Raji (cell line): ENCODE measurements around the gene IL11RA.

ENCODE experiments used
- POLR2A ChIP-seq: IDR thresholded peaks from 2 replicates; pipeline ENCODE4 v1.6.1; 2011; ENCODE audit warnings: low read depth, low read length, control low read depth; ENCODE audit not compliant: insufficient read depth

IL11RA gene

GRCh38 chr9:34637356-34638137 is 14.4 kb upstream of the IL11RA start, which contains the start of gene SIGMAR1:
SIGMAR1 (minus strand) TSS chr9:34637787; CDS start chr9:34637697, 90 bp downstream.
- TF ChIP-seq POLR2A, result peak; percentile 91

DNA sequence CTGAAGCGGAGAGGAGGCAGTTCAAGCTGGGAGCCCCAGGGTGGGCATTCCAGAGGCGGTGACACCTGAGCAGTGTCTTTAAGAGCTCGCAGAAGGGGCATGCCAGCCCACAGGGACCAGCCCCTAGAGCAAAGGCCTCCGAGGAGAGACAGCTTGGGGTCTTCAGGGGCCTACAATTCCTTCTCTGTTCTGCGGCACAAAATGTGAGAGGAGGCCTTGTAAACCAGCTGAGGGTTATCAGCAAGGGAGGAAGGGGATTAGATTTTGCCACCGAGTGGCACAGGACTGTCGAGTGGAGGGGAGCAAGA is 13.9 kb upstream of the IL11RA start:
- TF ChIP-seq POLR2A, result no peak

- no peak for TF ChIP-seq POLR2A
Observed at GRCh38 chr9:34642679-34643078, 9.3 kb upstream of the IL11RA start.

GRCh38 chr9:34644766-34645314 is 7.1 kb upstream of the IL11RA start:
- TF ChIP-seq POLR2A, result no peak

DNA sequence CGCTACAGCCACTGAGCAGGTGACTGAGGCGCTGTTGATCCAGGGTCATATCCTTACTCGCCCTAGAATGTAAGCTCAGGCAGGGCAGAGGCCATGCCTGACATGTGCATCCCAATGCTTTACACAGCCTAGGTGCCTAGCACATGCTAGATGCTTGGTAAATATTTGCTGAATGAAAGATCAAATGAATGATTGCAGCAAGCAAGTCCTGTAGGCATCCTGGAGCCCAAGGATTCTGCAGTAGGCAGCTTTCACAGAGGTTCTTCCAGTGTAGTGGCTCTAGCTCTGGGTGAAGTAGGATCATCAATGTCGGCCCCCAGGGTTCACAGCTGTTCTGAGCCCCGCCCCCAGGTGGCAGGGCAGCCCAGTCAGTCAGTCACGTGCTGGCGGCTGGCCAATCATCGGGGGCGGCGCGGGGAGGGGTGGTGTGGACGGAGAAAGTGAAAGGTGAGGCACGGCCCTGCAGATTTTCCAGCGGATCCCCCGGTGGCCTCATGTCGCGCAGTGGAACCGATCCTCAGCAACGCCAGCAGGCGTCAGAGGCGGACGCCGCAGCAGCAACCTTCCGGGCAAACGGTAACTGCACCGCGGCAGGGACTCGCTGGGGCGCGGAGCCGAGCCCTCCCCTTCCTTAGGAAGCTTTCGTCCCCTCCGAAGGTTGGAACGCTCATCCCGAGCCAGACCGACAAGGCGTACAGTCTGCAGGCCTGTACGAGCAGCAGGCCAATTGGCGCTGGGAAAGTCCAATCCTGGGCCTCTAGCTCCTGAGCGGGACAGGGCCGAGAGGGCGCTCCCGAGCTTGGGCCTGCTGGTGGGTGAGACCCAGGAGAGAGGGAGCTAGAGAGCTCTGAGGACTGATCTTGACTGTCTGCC is 5.5 kb upstream of the IL11RA start, which contains the start of gene GALT:
TSS of gene GALT (plus strand) at position 465 of the 873 bp plus-strand sequence. CDS start at position 495, 30 bp downstream.
- TF ChIP-seq POLR2A, result peak; percentile 95

DNA sequence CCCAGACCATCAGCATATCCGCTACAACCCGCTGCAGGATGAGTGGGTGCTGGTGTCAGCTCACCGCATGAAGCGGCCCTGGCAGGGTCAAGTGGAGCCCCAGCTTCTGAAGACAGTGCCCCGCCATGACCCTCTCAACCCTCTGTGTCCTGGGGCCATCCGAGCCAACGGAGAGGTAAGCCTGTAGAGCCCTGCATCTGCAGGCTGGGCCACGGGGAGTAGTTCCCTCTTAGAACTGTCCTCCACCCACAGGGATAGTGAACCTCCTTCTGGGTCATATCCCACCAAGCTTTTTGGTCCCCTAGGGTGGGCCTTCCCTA is 4.9 kb upstream of the IL11RA start:
- TF ChIP-seq POLR2A, result no peak

DNA sequence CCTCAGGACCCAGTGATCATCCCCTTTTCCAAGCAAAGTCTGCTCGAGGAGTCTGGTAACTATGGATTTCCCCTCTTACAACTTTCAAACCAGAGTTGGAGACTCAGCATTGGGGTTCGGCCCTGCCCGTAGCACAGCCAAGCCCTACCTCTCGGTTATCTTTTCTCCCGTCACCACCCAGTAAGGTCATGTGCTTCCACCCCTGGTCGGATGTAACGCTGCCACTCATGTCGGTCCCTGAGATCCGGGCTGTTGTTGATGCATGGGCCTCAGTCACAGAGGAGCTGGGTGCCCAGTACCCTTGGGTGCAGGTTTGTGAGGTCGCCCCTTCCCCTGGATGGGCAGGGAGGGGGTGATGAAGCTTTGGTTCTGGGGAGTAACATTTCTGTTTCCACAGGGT is 4.3 kb upstream of the IL11RA start:
- no peak for TF ChIP-seq POLR2A

- TF ChIP-seq POLR2A, result no peak
Observed at GRCh38 chr9:34648673-34649072, 3.3 kb upstream of the IL11RA start.

DNA sequence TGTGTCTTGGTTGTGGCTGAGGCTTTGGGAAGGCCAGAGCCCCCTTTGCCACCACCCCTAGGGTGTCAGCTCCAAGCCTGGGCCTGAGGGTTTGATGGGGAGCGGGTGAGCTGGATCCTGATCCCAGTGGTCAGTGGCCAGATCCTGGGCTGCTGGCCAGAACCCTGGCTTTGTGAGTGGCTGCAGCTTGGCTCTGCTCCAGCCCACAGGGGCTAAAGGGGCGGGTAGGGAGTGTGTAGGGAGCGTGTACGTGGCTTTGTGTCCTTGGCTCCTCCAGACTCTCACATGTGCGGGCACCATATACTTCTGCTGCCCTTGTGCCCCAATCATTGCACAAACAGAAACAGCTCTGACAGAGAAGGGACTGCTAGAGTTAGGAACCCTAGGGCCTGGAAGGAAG is 1.2 kb upstream of the IL11RA start:
- TF ChIP-seq POLR2A, result no peak

DNA sequence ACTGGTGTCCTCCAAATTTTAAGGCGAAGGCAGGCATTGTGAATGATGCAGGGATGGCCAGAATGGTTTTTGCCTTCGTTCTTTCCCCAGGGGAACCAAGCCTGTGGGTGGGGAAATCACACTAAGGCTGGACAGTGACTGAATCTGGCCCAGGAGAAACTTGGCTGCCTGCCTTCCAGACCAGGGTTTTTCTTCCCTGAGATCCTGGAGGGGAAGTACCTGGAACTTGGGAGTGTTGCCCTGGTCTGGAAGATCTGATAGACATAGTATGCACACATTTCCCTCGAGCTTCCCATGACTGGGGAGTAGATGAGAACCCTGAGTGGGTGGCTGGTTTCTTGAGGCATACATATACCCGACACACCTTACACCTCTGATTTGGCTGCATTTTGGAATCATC is 664 bp upstream of the IL11RA start:
- TF ChIP-seq POLR2A, result no peak

DNA sequence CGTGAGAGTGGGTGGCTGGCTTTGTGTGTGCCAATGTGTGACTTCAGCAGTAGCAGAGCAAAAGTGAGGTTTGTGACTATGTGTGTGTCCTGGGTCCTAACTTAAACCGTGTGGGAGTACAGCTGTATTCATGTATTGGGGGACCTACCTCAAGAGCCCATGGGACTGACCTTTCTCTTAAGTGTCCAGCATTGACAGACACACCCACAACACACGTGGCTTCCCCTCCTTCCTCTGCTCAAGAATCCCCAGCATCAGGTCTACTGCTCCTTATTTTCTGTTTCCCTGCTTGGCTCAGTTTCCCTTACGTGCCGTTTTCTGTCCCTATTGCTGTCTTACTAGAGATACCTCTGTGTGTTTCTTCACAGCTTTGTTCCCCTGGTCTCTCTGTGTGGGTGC is 616 bp downstream of the IL11RA start:
- TF ChIP-seq POLR2A, result 0 out of 2 replicates have a peak, but pooled peaks have one; percentile 30

- peak; percentile 27; the same call in 1 of the 2 replicates for TF ChIP-seq POLR2A
Observed at GRCh38 chr9:34653151-34654072, 1.4 kb downstream of the IL11RA start.

DNA sequence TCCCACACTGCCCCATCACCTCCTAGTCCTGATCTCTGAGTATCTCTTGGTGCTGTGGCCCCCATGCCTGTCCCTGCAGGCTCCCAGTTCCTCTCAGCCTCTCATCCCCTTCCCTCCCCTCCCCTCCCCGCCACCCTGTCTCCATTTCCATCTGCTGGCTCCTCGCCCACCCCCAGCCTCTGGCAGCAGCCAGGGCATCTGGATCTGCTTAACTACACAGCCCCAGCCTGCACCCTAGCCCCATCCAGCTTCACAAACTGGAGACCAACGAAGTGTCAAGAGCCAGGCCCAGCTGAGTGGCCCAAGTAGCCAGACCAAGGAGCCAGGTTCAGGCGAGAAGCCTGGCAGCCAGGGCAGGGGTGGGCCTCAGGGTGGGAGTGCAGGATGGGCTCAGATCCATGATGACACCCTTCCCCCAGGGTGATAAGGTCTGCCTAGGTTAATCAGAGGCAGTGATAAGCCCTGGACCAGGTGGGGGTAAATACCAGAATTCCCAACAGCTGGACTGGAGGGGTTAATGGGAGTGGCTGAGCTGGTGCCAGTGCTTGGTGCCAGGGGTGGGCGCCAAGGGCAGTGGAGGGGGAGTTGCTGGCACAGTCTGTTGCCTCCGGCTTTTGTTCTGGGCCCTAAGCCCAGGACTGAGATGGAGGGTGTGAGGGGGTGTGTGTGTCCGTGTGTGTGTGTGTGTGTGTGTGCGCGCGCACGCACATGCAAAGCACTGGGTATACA is 2.5 kb downstream of the IL11RA start:
- TF ChIP-seq POLR2A, result no peak

DNA sequence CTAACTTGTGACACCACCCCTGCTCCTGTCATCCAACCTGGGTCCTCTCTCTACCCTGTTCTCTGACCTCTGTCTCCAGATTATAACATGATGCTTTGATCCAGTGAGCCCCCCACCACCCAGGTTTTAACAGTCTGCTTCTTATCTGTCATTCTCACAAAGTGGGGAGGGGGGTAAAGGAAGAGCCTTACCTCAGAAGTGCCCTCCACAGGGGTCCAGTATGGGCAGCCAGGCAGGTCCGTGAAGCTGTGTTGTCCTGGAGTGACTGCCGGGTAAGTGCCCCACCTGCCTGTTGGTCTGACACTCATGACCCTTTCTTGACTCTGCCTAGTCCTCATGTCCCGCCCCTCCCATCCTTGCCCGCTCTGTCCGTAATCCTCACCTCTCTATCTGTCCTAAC is 3.4 kb downstream of the IL11RA start:
- no peak for TF ChIP-seq POLR2A
